ENCODE results near the gene CATSPERD.

The CATSPERD gene

GRCh38 chr19:5719961-5720790 is at the start of gene CATSPERD, which contains the start of gene LONP1:
TSS of gene CATSPERD (plus strand) at chr19:5720637. CDS start at chr19:5720738, 101 bp downstream.
TSS of gene LONP1 (minus strand) at chr19:5720146. CDS start at chr19:5720132, 14 bp downstream.
- peak; percentile 96 to 98 (median 96) for DNase-seq (ENCODE audit: low read depth in 3 of 3)

GRCh38 chr19:5671600-5671999 is 48.8 kb upstream of the CATSPERD start:
- no peak for DNase-seq (ENCODE audit: low read depth in 3 of 3)

DNA sequence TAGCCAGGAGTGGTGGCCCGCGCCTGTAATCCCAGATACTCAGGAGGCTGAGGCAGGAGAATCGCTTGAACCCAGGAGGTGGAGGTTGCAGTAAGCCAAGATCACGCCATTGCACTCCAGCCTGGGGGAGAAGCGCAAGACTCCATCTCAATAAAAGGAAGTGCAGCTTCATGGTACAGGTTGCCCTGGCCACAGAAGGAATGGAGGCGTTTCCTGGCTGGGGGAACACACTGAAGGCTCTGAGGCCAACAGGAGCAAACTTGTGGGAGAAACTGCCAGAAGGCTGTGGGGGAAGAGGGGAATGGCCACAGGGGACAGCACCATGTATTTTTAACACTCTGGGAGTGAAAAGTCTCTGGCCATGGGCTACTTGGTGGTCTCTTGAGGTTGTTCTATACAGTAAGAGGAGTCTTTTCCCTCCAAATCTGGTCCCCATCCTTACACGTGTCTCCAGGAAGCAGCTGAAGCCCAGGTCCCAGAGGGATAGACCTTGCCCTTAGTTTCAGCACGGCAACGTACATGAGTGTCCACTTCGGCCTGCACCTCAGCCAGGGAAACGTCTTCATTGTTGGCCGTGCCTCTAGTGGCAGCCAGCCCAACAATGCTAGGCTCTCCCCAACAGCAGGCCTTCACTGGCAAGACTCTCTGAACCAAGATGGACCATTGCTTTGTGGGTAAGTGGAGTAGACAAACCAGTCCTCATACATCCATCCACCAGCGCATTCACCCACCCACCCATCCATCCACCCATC is 47.6 kb upstream of the CATSPERD start:
- DNase-seq (ENCODE audit: low read depth in 3 of 3), result no peak

DNA sequence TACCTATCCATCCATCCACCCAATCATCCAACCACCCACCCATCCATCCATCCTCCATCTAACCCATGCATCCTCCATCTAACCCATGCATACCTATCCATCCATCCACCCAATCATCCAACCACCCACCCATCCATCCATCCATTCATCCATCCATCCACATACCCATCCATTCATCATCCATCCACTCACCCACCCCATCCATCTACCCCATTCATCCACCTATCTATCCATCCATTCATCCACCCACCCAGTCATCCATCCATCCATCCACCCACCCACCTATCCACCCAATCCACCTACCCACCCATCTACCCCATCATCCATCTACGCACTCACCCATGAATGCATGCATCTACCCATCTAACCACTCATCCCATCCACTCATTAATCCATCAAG is 46.7 kb upstream of the CATSPERD start:
- DNase-seq (ENCODE audit: low read depth in 3 of 3), result no peak

DNA sequence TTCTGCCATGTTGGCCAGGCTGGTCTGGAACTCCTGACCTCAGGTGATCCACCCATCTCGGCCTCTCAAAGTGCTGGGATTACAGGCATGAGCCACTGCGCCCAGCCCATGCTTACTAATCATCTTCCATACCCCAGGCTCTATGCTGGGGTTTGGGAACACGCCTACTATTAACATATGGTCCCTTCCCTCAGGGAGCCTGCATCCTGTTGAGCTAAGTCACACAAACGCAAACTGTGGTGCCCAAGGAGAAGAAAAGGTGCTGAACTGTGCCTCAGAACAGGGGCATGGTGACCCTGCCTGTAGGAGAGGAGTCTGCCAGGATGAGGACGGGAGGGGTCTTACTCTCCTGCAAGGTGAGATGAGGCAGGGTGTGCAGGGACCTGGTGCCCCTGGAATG is 45.7 kb upstream of the CATSPERD start:
- DNase-seq (ENCODE audit: low read depth in 3 of 3), result no peak

DNA sequence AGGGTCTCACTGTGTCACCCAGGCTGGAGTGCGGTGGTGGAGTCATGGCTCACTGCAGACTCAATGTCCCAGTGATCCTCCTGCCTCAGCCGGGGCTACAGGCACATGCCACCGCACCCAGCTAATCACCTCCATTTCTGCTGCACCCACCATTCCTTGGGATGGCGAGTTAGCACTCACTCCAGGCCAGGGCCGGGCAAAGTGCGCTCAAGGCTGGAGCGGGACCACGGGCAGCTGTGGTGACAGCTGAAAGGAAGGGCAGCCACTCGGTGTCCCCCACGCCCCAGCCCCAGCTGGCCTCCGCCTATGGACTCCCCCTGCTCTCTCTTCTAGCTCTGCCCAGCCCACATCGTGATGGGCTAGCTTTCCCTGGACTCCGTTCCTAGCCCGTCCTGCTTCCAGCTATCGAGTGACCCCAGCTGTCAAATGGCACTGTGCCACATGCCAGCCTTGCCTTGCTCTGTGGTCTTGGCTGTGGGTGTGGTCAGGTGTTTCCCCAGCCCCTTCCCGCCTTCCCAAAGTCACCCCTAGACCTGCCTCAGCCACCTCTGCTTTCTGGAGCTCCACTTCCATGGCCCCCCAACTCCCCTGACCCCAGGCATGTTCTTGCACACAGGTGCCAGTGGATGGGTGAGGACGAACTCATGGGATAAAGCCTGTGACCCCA is 44.2 kb upstream of the CATSPERD start:
- no peak for DNase-seq (ENCODE audit: low read depth in 3 of 3)

- no peak for DNase-seq (ENCODE audit: low read depth in 3 of 3)
These were observed 43.7 kb upstream of the CATSPERD start for GRCh38 chr19:5676772-5677105.

DNA sequence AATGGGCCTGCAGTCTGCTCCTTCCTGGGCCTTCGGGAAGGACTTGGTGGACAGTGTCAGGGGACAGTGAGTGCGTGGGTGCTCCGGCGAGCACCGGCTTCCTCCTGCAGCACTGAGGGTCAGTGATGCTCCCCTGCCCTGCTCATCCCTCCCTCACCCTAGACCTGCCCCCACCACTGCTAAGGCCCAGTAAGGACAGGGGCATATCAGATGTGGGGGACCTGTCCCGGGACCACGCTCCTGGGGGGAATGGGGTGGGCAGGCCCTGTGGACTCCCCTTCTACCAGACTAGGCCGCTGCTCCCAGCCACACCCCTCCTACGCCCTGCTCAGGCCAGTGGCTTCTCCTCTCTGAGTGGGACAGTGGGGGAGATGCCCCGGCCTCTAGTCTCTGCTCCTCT is 43.3 kb upstream of the CATSPERD start:
- no peak for DNase-seq (ENCODE audit: low read depth in 3 of 3)

GRCh38 chr19:5677580-5677979 is 42.9 kb upstream of the CATSPERD start:
- DNase-seq (ENCODE audit: low read depth in 3 of 3), result no peak

DNA sequence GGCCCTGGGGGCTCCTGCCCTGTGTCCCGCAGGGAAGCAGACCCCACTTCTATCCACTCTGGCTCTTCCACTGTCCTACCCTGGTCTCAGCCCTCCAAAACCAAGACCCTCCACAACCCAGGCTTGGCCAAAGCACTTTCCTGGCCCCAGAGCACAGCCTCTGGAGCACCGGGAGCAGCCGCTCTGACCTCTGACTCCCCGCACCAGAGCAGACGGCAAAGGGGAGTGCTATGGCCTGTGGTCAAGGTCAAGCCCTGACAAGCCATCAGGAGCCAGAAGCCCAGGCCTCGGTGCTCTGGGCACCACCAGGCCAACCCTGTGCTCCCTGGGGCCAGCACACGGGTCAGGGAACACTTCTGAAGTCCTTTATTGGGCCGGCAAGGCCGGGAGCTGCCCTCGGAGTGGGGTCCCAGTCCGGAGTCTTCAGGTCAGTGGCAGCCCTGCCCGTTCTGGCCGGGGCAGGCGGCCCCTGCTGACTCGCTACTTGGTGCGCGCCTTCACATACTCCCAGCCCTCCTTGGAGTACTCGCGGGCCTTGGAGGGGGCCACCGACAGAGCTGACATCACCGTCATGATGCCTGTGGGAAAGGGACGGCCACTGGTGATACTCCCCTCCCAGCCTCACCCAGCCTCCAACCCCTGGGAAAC is 42.2 kb upstream of the CATSPERD start:
- no peak for DNase-seq (ENCODE audit: low read depth in 3 of 3)

- no peak for DNase-seq (ENCODE audit: low read depth in 3 of 3)
These were observed 41.0 kb upstream of the CATSPERD start for GRCh38 chr19:5679289-5680083.

DNA sequence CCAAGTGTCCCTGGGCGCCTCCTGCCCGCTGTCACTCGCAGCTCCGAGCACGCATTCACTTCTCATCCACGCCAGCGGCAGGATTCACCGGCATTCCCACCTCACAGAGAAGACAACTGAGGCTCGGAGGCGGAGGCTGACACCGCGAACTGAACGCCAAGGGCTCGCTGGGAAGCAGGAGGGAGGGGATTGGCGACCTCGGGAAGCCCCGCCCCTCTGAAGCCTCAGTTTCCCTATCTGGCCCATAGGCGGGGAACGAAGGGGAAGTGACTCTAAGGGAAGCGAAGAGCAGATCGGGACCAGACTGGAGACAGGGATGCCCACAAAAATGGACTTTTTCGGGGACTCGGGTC is 40.4 kb upstream of the CATSPERD start:
- DNase-seq (ENCODE audit: low read depth in 3 of 3), result no peak

- DNase-seq (ENCODE audit: low read depth in 3 of 3), result peak; percentile 90 to 97 (median 96)
These were observed 39.7 kb upstream of the CATSPERD start, which contains the start of the genes HSD11B1L and MICOS13 for GRCh38 chr19:5680437-5681368. TSS of gene HSD11B1L (plus strand) at chr19:5681027. CDS start at chr19:5684833, 3,806 bp downstream. TSS of gene MICOS13 (minus strand) at chr19:5680516. CDS start at chr19:5680486, 30 bp downstream.

DNA sequence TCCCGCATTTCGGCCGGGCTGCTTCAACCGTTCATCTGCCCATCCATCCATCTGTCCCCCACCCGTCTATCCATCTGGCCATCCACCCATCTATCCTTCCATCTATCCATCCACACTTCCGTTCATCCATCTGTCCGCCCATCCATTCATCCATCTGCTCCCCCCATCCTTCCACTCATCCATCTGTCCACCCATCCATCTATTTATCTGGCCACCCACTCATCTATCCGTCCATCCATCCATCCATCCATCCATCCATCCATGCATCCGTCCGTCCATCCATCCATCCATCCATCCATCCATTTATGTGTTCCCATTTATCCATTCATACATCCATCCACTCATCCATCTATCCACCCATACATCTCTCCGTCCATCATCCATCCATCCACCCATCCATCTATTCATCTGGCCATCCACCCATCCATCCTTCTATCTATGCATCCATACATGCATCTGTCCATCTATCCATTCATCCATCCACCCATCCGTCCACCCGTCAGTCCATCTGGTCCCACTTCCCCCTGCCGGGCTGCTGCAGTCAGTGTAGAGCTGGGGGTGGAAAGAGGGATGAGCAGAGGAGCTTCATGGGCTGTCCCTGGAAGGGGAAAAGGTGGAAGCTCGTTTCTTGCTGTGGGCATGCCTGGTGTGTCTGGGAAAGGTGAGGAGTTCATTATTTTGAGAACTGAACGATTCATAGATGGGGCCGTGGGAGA is 38.9 kb upstream of the CATSPERD start:
- no peak for DNase-seq (ENCODE audit: low read depth in 3 of 3)

DNA sequence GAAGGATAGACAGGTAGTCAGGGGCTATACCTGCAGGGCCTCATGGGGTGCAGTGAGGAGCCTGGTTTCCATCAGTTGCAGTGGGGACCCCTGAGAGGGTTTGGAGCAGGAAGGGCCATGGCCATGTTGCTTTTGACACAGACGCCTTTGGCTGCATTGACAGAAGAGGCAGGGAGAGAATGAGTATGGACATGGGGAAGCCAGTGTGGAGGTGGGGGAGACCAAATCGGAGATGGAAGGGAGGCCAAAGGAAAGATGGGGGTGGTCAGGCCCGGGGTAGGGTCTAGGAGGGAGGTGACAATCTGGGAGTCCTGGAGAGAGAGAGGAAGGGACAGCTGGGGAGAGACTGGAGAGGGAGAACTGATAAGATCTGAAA is 38.3 kb upstream of the CATSPERD start:
- no peak for DNase-seq (ENCODE audit: low read depth in 3 of 3)

DNA sequence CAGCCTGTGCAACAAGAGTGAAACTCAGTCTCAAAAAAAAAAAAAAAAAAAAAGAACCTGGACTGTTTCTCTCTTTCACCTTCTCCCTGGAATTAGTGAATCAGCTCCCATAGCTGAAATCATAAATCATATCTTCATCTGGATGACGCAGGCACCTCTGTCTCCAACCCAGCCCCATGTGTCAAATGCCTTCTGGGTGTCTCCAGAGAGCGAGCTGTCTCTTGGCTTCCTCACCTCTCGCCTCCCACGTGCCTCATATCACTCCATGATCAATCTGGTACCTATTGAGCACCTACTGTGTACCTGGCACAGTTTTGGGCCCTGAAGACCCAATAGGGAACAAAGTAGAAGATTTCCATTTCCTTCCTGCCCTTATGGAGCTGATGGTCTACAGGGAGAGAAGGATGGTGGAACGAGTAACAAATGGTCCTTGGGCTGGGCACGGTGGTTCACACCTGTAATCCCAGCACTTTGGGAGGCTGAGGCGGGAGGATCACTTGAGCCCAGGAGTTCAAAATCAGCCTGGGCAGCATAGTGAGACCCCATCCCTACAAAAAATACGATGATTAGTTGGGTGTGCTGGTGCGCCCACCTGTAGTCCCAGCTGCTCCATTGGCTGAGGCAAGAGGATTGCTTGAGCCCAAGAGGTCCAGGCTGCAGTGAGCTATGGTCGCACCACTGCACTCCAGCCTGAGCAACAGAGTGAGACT is 37.1 kb upstream of the CATSPERD start:
- DNase-seq (ENCODE audit: low read depth in 3 of 3), result no peak

- no peak for DNase-seq (ENCODE audit: low read depth in 3 of 3)
These were observed 35.6 kb upstream of the CATSPERD start for GRCh38 chr19:5684694-5685430.

- DNase-seq (ENCODE audit: low read depth in 3 of 3), result no peak
These were observed 34.2 kb upstream of the CATSPERD start for GRCh38 chr19:5686326-5686646.

Measured in stimulated activated CD4-positive, alpha-beta T cell treated with anti-CD3 and anti-CD28 coated beads, TNF-alpha, amount 100 ng/mL, for 48 hours (primary cell).